Measurements from ENCODE around the gene MBNL2. TPM values are rescaled to one million over a fixed set of nuclear protein-coding genes. Genes with fewer than 3 reads are reported as not detected.

MBNL2 gene
- total RNA-seq, 1 donor = 69.8 TPM

GRCh38 chr13:97436845-97437244 lies 214.7 kb downstream of the MBNL2 start:
- no peaks in the 10 kb centered on the region for H4K20me1 ChIP-seq (ENCODE audit: insufficient read depth, low read length)
- peak overlapping the region; percentile 94 for H3K4me2 ChIP-seq (ENCODE audit: insufficient read depth, low read length)
- H3K36me3 ChIP-seq (ENCODE audit: insufficient read depth, low read length) = no peaks in the 10 kb centered on the region
- H3K27ac ChIP-seq (ENCODE audit: low read depth, low read length) = no peak overlapping the region
- H3K9me3 ChIP-seq (ENCODE audit: low read depth, low read length) = no peaks in the 10 kb centered on the region
- no peaks in the 10 kb centered on the region for H3K27me3 ChIP-seq (ENCODE audit: insufficient read depth, low read length)
- no peak for TF ChIP-seq CTCF (IDR thresholded peaks at IDR 0.05; ENCODE audit: extremely low read depth, low read depth, low read length)
- DNase-seq (ENCODE audit: insufficient read length, low spot score, missing footprints) = no peak
- no peak overlapping the region for H2AFZ ChIP-seq (ENCODE audit: low read length)
- H3K4me3 ChIP-seq (ENCODE audit: insufficient read depth, low read length) = no peak overlapping the region
- peaks cover 16% of the 10 kb centered on the region for H3K4me1 ChIP-seq (ENCODE audit: insufficient read depth, low read length)
- peaks cover 50% of the 10 kb centered on the region for H3K79me2 ChIP-seq (ENCODE audit: insufficient read depth, low read length)

- H3K27me3 ChIP-seq (ENCODE audit: insufficient read depth, low read length) = no peaks in the 10 kb centered on the region
- peaks cover 16% of the 10 kb centered on the region for H3K4me1 ChIP-seq (ENCODE audit: insufficient read depth, low read length)
- H4K20me1 ChIP-seq (ENCODE audit: insufficient read depth, low read length) = no peaks in the 10 kb centered on the region
- H3K9me3 ChIP-seq (ENCODE audit: low read depth, low read length) = no peaks in the 10 kb centered on the region
- no peak overlapping the region for H3K4me3 ChIP-seq (ENCODE audit: insufficient read depth, low read length)
- TF ChIP-seq CTCF (IDR thresholded peaks at IDR 0.05; ENCODE audit: extremely low read depth, low read depth, low read length) = no peak
- H3K79me2 ChIP-seq (ENCODE audit: insufficient read depth, low read length) = peaks cover 50% of the 10 kb centered on the region
- no peak overlapping the region for H3K4me2 ChIP-seq (ENCODE audit: insufficient read depth, low read length)
- H2AFZ ChIP-seq (ENCODE audit: low read length) = no peak overlapping the region
- DNase-seq (ENCODE audit: insufficient read length, low spot score, missing footprints) = no peak
- no peaks in the 10 kb centered on the region for H3K36me3 ChIP-seq (ENCODE audit: insufficient read depth, low read length)
- H3K27ac ChIP-seq (ENCODE audit: low read depth, low read length) = no peak overlapping the region
Observed at GRCh38 chr13:97437729-97438128, 215.6 kb downstream of the MBNL2 start.

- H3K79me2 ChIP-seq (ENCODE audit: insufficient read depth, low read length) = peaks cover 50% of the 10 kb centered on the region
- H4K20me1 ChIP-seq (ENCODE audit: insufficient read depth, low read length) = no peaks in the 10 kb centered on the region
- DNase-seq (ENCODE audit: insufficient read length, low spot score, missing footprints) = no peak
- H3K27me3 ChIP-seq (ENCODE audit: insufficient read depth, low read length) = no peaks in the 10 kb centered on the region
- TF ChIP-seq CTCF (IDR thresholded peaks at IDR 0.05; ENCODE audit: extremely low read depth, low read depth, low read length) = no peak
- H2AFZ ChIP-seq (ENCODE audit: low read length) = no peak overlapping the region
- H3K9me3 ChIP-seq (ENCODE audit: low read depth, low read length) = no peaks in the 10 kb centered on the region
- no peak overlapping the region for H3K4me3 ChIP-seq (ENCODE audit: insufficient read depth, low read length)
- no peaks in the 10 kb centered on the region for H3K36me3 ChIP-seq (ENCODE audit: insufficient read depth, low read length)
- H3K27ac ChIP-seq (ENCODE audit: low read depth, low read length) = no peak overlapping the region
- H3K4me1 ChIP-seq (ENCODE audit: insufficient read depth, low read length) = peaks cover 16% of the 10 kb centered on the region
- H3K4me2 ChIP-seq (ENCODE audit: insufficient read depth, low read length) = no peak overlapping the region
Observed at GRCh38 chr13:97438856-97439595, 216.9 kb downstream of the MBNL2 start.

GRCh38 chr13:97440598-97441170 lies 218.6 kb downstream of the MBNL2 start:
- Histone ChIP-seq H3K79me2 (ENCODE audit: insufficient read depth, low read length) (peaks cover 41% of the 10 kb centered on the region), H3K27ac (ENCODE audit: low read depth, low read length) (no peak overlapping the region), H2AFZ (ENCODE audit: low read length) (no peak overlapping the region), H3K4me2 (ENCODE audit: insufficient read depth, low read length) (peak overlapping the region; percentile 4), H3K36me3 (ENCODE audit: insufficient read depth, low read length) (peaks cover 4% of the 10 kb centered on the region), H4K20me1 (ENCODE audit: insufficient read depth, low read length) (no peaks in the 10 kb centered on the region), H3K27me3 (ENCODE audit: insufficient read depth, low read length) (no peaks in the 10 kb centered on the region), H3K4me1 (ENCODE audit: insufficient read depth, low read length) (peaks cover 10% of the 10 kb centered on the region), H3K9me3 (ENCODE audit: low read depth, low read length) (no peaks in the 10 kb centered on the region), H3K4me3 (ENCODE audit: insufficient read depth, low read length) (no peak overlapping the region)
- no peak for TF ChIP-seq CTCF (IDR thresholded peaks at IDR 0.05; ENCODE audit: extremely low read depth, low read depth, low read length)
- DNase-seq (ENCODE audit: insufficient read length, low spot score, missing footprints) = no peak

All from osteoblast (primary cell).